Activated CD4-positive, alpha-beta T cell treated with anti-CD3 and anti-CD28 coated beads, Interleukin-2, Interleukin-6, amounts not matched to agents 100 ng/mL and 50 ng/mL, durations not matched to agents 16 hours and 8 hours (primary cell): Measurements from ENCODE around the gene EEF1E1.
"Not testable (repeated sequence)": the region's sequence is repeated elsewhere in the genome, so short reads cannot be mapped to it uniquely, and the experiment has no call there.

Source experiments
- DNase-seq: peaks from one replicate; pipeline ENCODE4 v3.0.0-alpha.2; 2020

Gene EEF1E1

DNA sequence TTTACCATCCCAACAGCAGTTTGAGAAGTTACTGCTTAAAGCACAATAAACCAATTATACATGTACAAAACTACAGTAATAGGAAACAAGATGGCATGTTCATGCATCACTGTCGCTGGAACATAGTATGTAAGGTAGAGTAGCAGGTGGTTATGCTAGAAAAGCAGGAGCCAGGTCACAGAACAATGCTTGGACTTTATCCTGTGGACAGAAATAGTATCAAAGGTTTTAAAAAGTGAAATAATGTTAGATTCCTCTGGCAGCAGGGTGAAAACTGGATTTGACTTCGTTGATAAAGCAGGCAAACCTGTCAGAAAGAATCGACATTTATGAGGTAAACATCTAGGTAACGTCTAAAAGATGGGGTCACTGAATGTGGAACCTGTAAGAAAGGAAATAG lies 40.6 kb downstream of the EEF1E1 start:
- DNase-seq = no peak

DNA sequence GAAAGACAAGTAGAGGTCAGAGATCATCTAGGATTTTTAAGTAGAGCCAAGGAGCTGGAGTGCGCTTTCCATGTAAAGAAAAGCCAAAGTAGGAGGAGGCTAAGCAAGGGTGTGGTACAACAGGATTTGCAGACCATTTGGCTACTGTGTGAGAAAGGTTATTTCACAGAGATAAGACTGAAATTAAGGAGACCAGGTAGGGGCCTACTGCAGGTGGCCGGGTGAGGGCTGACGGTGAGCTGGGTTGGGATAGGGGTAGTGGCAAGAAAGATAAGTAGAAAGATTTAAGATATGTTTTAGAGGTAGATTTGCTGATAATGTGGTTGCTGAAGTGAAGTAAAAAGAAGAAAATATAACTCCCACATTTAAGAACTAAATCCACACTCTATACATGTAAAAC lies 42.0 kb downstream of the EEF1E1 start:
- no peak for DNase-seq

DNA sequence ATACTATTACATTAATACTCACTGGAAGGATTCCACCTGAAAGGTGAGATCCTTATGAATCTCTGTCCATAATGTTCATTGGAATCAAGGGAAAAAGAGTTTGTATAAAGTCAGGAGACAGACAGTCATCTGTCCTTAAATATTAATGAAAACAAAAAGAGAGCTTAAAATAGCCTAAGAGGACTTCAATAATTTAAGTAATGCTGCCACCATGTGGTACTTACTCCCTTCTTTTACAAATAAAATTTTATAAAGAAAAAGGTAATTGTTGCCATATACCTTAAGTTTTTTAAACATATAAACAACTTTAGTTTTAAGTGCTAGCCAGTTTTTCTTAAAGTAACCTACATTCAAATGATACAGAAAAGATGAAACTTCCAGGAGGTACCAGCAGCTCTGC lies 43.2 kb downstream of the EEF1E1 start:
- DNase-seq = peak; percentile 4

DNA sequence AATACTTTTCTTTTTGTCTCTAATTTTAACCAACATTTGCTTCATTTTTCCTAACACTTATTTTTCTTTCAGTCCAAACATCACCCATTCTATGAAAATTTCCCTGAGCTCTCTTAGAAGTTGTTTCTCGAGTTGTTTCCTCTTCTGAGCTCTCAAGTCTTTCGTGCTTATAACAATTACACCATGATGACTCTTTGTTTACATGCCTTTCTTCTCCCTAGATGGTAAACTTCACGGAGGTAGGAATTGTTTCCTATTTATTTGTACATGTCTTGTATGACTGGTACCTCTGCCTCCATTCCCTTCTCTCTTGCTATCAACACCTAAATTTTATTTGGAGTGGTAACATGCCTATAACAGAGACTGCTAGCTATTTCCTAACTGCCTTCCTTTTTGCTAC lies 44.6 kb downstream of the EEF1E1 start:
- no peak for DNase-seq

DNA sequence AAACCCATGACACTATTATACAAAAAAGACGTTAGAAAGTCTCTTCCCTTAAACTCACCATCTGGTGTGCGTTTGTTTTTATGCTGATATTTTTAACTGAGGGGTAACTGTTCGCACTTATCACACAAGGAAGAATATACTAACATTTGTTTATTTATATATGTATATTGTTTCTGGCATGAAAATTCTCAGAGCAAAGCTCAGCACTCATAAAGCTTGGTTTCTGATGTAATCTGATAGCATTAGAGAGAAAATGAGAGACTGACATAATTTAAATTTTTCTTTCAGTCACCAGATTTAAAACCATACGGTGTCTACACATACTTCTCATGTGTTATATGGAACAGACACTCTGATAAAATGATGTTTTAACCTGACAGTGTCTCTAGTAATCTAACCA lies 45.1 kb downstream of the EEF1E1 start:
- no peak for DNase-seq

DNA sequence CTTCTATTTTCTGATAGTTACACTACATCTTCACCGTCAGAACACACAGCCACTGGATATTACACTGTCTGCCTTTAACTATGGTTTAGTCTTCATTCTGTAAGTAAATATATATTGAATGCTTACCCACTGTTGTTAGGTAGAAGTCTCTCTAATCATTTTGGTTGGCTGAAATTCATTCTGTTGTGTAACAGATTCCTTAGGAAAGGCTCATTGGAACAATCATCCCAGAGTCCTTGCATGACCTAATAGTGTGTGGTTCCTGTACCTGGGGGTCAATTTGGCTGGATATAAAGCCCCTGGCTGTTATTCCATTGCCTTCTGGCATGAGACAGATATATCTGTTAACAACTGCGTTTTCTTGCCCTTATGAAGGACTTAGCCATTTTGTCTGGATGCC lies 48.1 kb downstream of the EEF1E1 start:
- DNase-seq = no peak

DNA sequence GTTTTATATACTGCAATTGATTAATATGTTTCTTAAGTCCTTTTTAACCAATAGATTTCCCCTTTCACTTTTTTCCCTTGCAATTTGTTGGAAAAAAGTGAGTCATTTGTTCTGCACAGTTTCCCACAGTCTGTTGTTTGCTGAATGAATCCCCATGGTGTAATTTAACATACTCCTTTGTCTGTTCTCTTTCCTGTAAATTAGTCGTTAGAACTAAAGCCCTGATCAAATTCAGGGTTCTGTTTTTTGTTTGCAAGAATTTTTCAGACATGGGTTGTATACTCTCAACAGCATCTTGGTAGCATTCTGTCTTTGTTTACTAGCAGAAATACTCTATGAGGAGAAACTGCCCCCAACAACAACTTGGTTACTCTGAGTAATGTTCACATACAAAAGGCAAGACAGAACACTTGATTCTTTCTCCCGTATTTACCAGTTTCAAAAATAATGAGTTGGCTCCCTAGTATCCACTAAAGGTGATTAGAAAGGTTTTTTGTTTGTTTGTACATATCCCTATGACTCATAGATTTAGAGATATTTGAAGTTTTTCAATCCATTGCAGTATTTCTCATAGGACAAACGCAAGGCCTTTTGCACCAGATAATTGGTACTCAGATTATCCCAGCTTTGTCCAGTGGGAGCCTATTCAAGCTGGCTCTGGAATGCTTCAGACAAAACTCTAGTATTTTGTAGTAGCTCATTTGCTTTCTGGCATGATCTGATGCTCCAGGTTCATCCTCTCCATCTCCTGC lies 54.6 kb downstream of the EEF1E1 start:
- no peak for DNase-seq

DNA sequence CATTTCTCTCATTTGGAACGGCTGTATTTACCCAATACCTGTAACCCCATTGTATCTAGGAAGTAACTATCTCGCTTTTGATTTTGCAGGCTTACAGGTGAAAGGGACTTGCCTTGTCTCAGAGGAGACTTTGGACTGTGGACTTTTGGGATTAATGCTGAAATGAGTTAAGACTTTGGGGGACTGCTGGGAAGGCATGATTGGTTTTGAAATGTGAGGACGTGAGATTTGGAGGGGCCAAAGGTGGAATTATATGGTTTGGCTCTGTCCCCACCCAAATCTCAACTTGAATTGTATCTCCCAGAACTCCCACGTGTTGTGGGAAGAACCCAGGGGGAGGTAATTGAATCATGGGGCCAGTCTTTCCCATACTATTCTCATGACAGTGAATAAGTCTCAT lies 56.6 kb downstream of the EEF1E1 start:
- not testable (repeated sequence) for DNase-seq

DNA sequence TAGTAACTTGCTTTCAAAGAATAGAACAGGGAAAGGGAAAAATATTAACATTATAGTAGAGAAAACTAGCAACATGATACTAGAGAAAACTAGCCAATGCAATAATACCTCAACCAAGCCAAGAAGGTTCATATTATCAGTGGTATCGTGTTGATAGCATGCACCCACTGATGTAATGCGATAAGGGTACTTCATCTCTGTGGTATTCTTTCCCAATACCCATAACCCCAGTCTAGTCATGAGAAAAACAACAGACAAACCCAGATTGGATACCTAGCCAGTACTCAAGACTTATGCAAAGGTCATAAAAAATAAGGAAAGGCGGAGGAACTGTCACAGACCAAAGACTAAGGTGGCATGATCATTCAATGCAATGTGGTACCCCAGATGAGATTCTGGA lies 59.1 kb downstream of the EEF1E1 start:
- DNase-seq = no peak

DNA sequence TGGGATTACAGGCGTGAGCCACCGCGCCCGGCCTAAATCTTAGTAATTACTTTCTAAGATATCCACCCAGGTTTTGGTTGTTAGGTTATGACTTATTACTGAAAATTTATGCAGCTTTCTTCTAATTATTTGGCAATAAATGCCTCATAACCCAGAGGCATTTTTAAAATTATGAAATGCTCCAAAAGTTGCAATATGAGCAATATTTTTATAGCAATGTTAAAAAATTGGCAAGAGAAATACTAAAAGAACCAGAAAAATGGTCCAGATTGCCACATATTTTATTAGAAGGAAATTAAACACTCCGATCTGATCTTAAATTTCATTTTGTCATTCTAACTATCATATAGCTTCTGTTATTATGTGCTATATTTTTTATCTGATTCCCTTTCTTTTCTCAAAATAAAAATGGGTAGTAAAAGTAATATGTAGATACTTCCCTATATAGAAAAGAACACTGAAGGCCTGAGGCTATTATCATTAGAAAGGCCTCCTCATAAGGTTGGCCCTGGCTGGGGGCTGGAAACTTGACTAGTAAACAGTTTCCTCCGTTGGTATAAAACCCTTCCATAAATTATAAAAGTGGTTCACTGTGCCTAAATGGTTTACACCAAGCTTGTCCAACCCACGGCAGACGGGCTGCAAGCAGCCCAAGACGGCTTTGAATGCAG lies 60.3 kb downstream of the EEF1E1 start:
- no peak for DNase-seq

DNA sequence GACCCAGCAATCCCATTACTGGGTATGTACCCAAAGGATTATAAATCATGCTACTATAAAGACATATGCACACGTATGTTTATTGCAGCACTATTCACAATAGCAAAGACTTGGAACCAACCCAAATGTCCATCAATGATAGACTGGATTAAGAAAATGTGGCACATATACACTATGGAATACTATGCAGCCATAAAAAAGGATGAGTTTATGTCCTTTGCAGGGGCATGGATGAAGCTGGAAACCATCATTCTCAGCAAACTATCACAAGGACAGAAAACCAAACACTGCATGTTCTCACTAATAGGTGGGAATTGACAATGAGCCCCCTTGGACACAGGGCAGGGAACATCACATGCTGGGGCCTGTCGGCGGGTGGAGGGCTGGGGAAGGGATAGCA lies 68.2 kb downstream of the EEF1E1 start:
- not testable (repeated sequence) for DNase-seq

DNA sequence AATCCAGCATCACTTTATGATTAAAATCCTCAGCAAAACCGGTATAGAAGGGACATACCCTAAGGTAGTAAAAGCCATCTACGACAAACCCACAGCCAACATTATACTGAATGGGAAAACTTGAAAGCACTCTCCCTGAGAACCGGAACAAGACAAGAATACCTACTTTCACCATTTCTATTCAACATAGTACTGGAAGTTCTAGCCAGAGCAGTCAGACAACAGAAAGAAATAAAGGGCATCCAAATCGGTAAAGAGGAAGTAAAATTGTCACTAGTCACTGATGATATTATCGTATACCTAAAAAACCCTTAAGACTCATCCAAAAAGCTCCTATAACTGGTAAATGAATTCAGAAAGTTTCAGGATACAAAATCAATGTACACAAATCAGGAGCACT lies 71.4 kb downstream of the EEF1E1 start:
- DNase-seq = no peak
